Liver (tissue), 9 donors: ENCODE results near the gene UVSSA. TPM values are rescaled to one million over a fixed set of nuclear protein-coding genes. Genes with fewer than 3 reads are reported as not detected.

Source experiments
- DNase-seq: peaks from one replicate; pipeline ENCODE4 v3.0.0-alpha.2; 2017; ENCODE audit warnings: low spot score
- H3K27ac ChIP-seq, 2 donors: one replicate each; pipeline ENCODE4 v1.7.0; 2013; ENCODE audit warnings: inconsistent platforms in 2 of 2, low read length in 2 of 2, control low read depth in 1 of 2, low read depth in 1 of 2, mild to moderate bottlenecking in 1 of 2
- H3K27me3 ChIP-seq, 4 donors: one replicate each; pipeline versions ENCODE4 v1.6.1 to v1.7.0; 2013; ENCODE audit warnings: low read length in 3 of 4, inconsistent platforms in 1 of 4, mild to moderate bottlenecking in 1 of 4, moderate library complexity in 1 of 4; ENCODE audit not compliant: control insufficient read depth in 4 of 4, insufficient read depth in 4 of 4
- H3K36me3 ChIP-seq, 4 donors: one replicate each; pipeline versions ENCODE4 v1.6.1 to v1.7.0; 2013; ENCODE audit warnings: low read length in 3 of 4, mild to moderate bottlenecking in 3 of 4, low read depth in 1 of 4, moderate library complexity in 1 of 4; ENCODE audit not compliant: control insufficient read depth in 4 of 4, insufficient read depth in 3 of 4
- H3K4me1 ChIP-seq, 4 donors: one replicate each; pipeline versions ENCODE4 v1.6.1 to v1.7.0; 2013; ENCODE audit warnings: low read length in 3 of 4, mild to moderate bottlenecking in 3 of 4, moderate library complexity in 1 of 4; ENCODE audit not compliant: control insufficient read depth in 4 of 4, insufficient read depth in 4 of 4
- H3K4me3 ChIP-seq, 3 donors: one replicate each; pipeline versions ENCODE4 v1.6.1 to v1.7.0; 2013; ENCODE audit warnings: low read length in 3 of 3, control low read depth in 1 of 3, low read depth in 1 of 3, mild to moderate bottlenecking in 1 of 3
- H3K9ac ChIP-seq, 2 donors: one replicate each; pipeline ENCODE4 v1.7.0; 2013; ENCODE audit warnings: low read length in 2 of 2, mild to moderate bottlenecking in 2 of 2, moderate library complexity in 2 of 2, control low read depth in 1 of 2, low read depth in 1 of 2
- H3K9me3 ChIP-seq, 4 donors: one replicate each; pipeline versions ENCODE4 v1.6.1 to v1.7.0; 2013; ENCODE audit warnings: low read length in 3 of 4; ENCODE audit not compliant: control insufficient read depth in 4 of 4
- ATF3 ChIP-seq: IDR thresholded peaks from 2 replicates; pipeline ENCODE4 v1.6.1; 2016; ENCODE audit warnings: antibody characterized with exemption
- CTCF ChIP-seq: fragments of 150-350 bp; IDR thresholded peaks from 2 replicates; pipeline ENCODE4 v1.5.1; 2017; ENCODE audit warnings: improper control_type of control experiment, low read depth, low read length; ENCODE audit not compliant: missing input control
- EGR1 ChIP-seq, 2 donors: IDR thresholded peaks; 2 replicates each; pipeline ENCODE4 v1.6.1; 2016 to 2018; ENCODE audit warnings: antibody characterized with exemption in 2 of 2, low read depth in 2 of 2
- FOXA2 ChIP-seq: IDR thresholded peaks from 2 replicates; pipeline ENCODE4 v1.6.1; 2016; ENCODE audit warnings: antibody characterized with exemption
- GABPA ChIP-seq, 2 donors: IDR thresholded peaks in 1 of 2; conservative IDR thresholded peaks in 1 of 2; 2 replicates each; pipeline ENCODE4 v1.6.1; 2016; ENCODE audit warnings: antibody characterized with exemption in 2 of 2, mild to moderate bottlenecking in 1 of 2, moderate library complexity in 1 of 2
- HNF4A ChIP-seq, 2 donors: conservative IDR thresholded peaks; 2 replicates each; pipeline ENCODE4 v1.6.1; 2016; ENCODE audit warnings: antibody characterized with exemption in 2 of 2, mild to moderate bottlenecking in 2 of 2
- HNF4G ChIP-seq: IDR thresholded peaks from 2 replicates; pipeline ENCODE4 v1.6.1; 2016; ENCODE audit warnings: antibody characterized with exemption
- MAX ChIP-seq: IDR thresholded peaks from 2 replicates; pipeline ENCODE4 v1.6.1; 2016; ENCODE audit warnings: antibody characterized with exemption
- NR2F2 ChIP-seq: IDR thresholded peaks from 2 replicates; pipeline ENCODE4 v1.6.1; 2016; ENCODE audit warnings: antibody characterized with exemption
- RAD21 ChIP-seq, 2 donors: IDR thresholded peaks; 2 replicates each; pipeline ENCODE4 v1.6.1; 2016; ENCODE audit warnings: antibody characterized with exemption in 2 of 2, mild to moderate bottlenecking in 2 of 2
- REST ChIP-seq: IDR thresholded peaks from 2 replicates; pipeline ENCODE4 v1.6.1; 2016; ENCODE audit warnings: antibody characterized with exemption, mild to moderate bottlenecking
- RXRA ChIP-seq, 2 donors: IDR thresholded peaks; 2 replicates each; pipeline ENCODE4 v1.6.1; 2017 to 2018; ENCODE audit warnings: antibody characterized with exemption in 2 of 2, mild to moderate bottlenecking in 1 of 2
- TAF1 ChIP-seq: conservative IDR thresholded peaks from 2 replicates; pipeline ENCODE4 v1.6.1; 2016; ENCODE audit warnings: antibody characterized with exemption, mild to moderate bottlenecking
- YY1 ChIP-seq: IDR thresholded peaks from 2 replicates; pipeline ENCODE4 v1.6.1; 2016; ENCODE audit warnings: antibody characterized with exemption, mild to moderate bottlenecking
- ZBTB33 ChIP-seq: IDR thresholded peaks from 2 replicates; pipeline ENCODE4 v1.6.1; 2016; ENCODE audit warnings: antibody characterized with exemption
- WGBS: extraction: QIAGEN DNeasy Blood & Tissue Kit; methylation state at CpG from one replicate; pipeline ENCODE4 v1.1.7; 2013; 5-methylcytosine and 5-hydroxymethylcytosine counted together
- polyA plus RNA-seq, 2 donors: library from polyadenylated mRNA; stranded (reverse) in 1 of 2; unstranded in 1 of 2; fragments of 200-250 nt in 1 of 2; fragments of >200 nt in 1 of 2; fragmentation: Nextera tagmentation in 1 of 2; extraction: Ambion mirVana in 1 of 2; gene quantifications; one replicate each; pipeline versions ENCODE4 v1.2.1 to v1.2.3, GENCODE V29; 2013 to 2015
- total RNA-seq, 2 donors: library from RNA; depleted of rRNA; stranded (reverse); fragments of >200 nt; gene quantifications; one replicate each; pipeline ENCODE4 v1.2.3, GENCODE V29; 2014
- donor health status: healthy.
- donor health status: healthy.
- donor health status: healthy.
- donor health status: healthy.
- donor health status: healthy.

UVSSA gene
- total and polyA plus RNA-seq, 4 donors = 2.2 to 18.3 (median 3.6) TPM

- no peak overlapping the region for H3K4me3 ChIP-seq
- peaks cover 4 to 17% (median 11%) of the 10 kb centered on the region in 4 donors for H3K4me1 ChIP-seq
- H3K27ac ChIP-seq = no peak overlapping the region
- no peaks in the 10 kb centered on the region for H3K27me3 ChIP-seq
- 34% methylated on average over 24 of the region's 24 CpGs for WGBS
- TF ChIP-seq RXRA (IDR thresholded peaks at IDR 0.05) (no peak), ZBTB33 (no peak), RAD21 (IDR thresholded peaks at IDR 0.05) (peak; percentile 80 to 90), REST (no peak), HNF4G (no peak), CTCF (peak; percentile 85)
- peak; percentile 88 for DNase-seq
- H3K9me3 ChIP-seq = no peaks in the 10 kb centered on the region
- H3K9ac ChIP-seq = no peak overlapping the region
- H3K36me3 ChIP-seq = peaks cover 3 to 16% (median 3%) of the 10 kb centered on the region in 4 donors
Observed at GRCh38 chr4:1351854-1352566, 5.0 kb downstream of the UVSSA start.

- Histone ChIP-seq H3K4me1 (peaks cover 4 to 17% (median 9%) of the 10 kb centered on the region in 4 donors), H3K27ac (no peak overlapping the region), H3K9ac (no peak overlapping the region), H3K36me3 (peaks cover 3 to 17% (median 5%) of the 10 kb centered on the region in 4 donors), H3K27me3 (no peaks in the 10 kb centered on the region), H3K4me3 (no peak overlapping the region), H3K9me3 (no peaks in the 10 kb centered on the region)
- no peak for DNase-seq
- 95% methylated on average over 12 of the region's 12 CpGs for WGBS
- TF ChIP-seq YY1 (no peak), RAD21 (IDR thresholded peaks at IDR 0.05) (no peak), NR2F2 (no peak), ATF3 (no peak), GABPA (IDR thresholded peaks at IDR 0.05 in 1 of 2, conservative IDR thresholded peaks at IDR 0.05 in 1 of 2) (no peak), TAF1 (no peak), MAX (no peak), REST (no peak), RXRA (IDR thresholded peaks at IDR 0.05) (no peak), ZBTB33 (no peak), HNF4G (no peak), HNF4A (conservative IDR thresholded peaks at IDR 0.05) (no peak), FOXA2 (no peak), EGR1 (IDR thresholded peaks at IDR 0.05; ENCODE audit: low read depth in 2 of 2) (no peak)
Observed at GRCh38 chr4:1352567-1352900, 5.5 kb downstream of the UVSSA start.
